Liver (tissue), 9 donors: ENCODE measurements around the gene MMP14. TPM values are rescaled to one million over a fixed set of nuclear protein-coding genes. Genes with fewer than 3 reads are reported as not detected.

Experiments used
- DNase-seq: peaks from one replicate; pipeline ENCODE4 v3.0.0-alpha.2; 2017; ENCODE audit warnings: low spot score
- H3K27ac ChIP-seq, 2 donors: one replicate each; pipeline ENCODE4 v1.7.0; 2013; ENCODE audit warnings: inconsistent platforms in 2 of 2, low read length in 2 of 2, control low read depth in 1 of 2, low read depth in 1 of 2, mild to moderate bottlenecking in 1 of 2
- H3K27me3 ChIP-seq, 4 donors: one replicate each; pipeline versions ENCODE4 v1.6.1 to v1.7.0; 2013; ENCODE audit warnings: low read length in 3 of 4, inconsistent platforms in 1 of 4, mild to moderate bottlenecking in 1 of 4, moderate library complexity in 1 of 4; ENCODE audit not compliant: control insufficient read depth in 4 of 4, insufficient read depth in 4 of 4
- H3K36me3 ChIP-seq, 4 donors: one replicate each; pipeline versions ENCODE4 v1.6.1 to v1.7.0; 2013; ENCODE audit warnings: low read length in 3 of 4, mild to moderate bottlenecking in 3 of 4, low read depth in 1 of 4, moderate library complexity in 1 of 4; ENCODE audit not compliant: control insufficient read depth in 4 of 4, insufficient read depth in 3 of 4
- H3K4me1 ChIP-seq, 4 donors: one replicate each; pipeline versions ENCODE4 v1.6.1 to v1.7.0; 2013; ENCODE audit warnings: low read length in 3 of 4, mild to moderate bottlenecking in 3 of 4, moderate library complexity in 1 of 4; ENCODE audit not compliant: control insufficient read depth in 4 of 4, insufficient read depth in 4 of 4
- H3K4me3 ChIP-seq, 3 donors: one replicate each; pipeline versions ENCODE4 v1.6.1 to v1.7.0; 2013; ENCODE audit warnings: low read length in 3 of 3, control low read depth in 1 of 3, low read depth in 1 of 3, mild to moderate bottlenecking in 1 of 3
- H3K9ac ChIP-seq, 2 donors: one replicate each; pipeline ENCODE4 v1.7.0; 2013; ENCODE audit warnings: low read length in 2 of 2, mild to moderate bottlenecking in 2 of 2, moderate library complexity in 2 of 2, control low read depth in 1 of 2, low read depth in 1 of 2
- H3K9me3 ChIP-seq, 4 donors: one replicate each; pipeline versions ENCODE4 v1.6.1 to v1.7.0; 2013; ENCODE audit warnings: low read length in 3 of 4; ENCODE audit not compliant: control insufficient read depth in 4 of 4
- EGR1 ChIP-seq, 2 donors: IDR thresholded peaks; 2 replicates each; pipeline ENCODE4 v1.6.1; 2016 to 2018; ENCODE audit warnings: antibody characterized with exemption in 2 of 2, low read depth in 2 of 2
- FOXA1 ChIP-seq: IDR thresholded peaks from 2 replicates; pipeline ENCODE4 v1.6.1; 2016; ENCODE audit warnings: antibody characterized with exemption
- FOXA2 ChIP-seq: IDR thresholded peaks from 2 replicates; pipeline ENCODE4 v1.6.1; 2016; ENCODE audit warnings: antibody characterized with exemption
- GABPA ChIP-seq, 2 donors: IDR thresholded peaks in 1 of 2; conservative IDR thresholded peaks in 1 of 2; 2 replicates each; pipeline ENCODE4 v1.6.1; 2016; ENCODE audit warnings: antibody characterized with exemption in 2 of 2, mild to moderate bottlenecking in 1 of 2, moderate library complexity in 1 of 2
- HNF4A ChIP-seq, 2 donors: conservative IDR thresholded peaks; 2 replicates each; pipeline ENCODE4 v1.6.1; 2016; ENCODE audit warnings: antibody characterized with exemption in 2 of 2, mild to moderate bottlenecking in 2 of 2
- HNF4G ChIP-seq: IDR thresholded peaks from 2 replicates; pipeline ENCODE4 v1.6.1; 2016; ENCODE audit warnings: antibody characterized with exemption
- JUND ChIP-seq, 2 donors: IDR thresholded peaks; 2 replicates each; pipeline ENCODE4 v1.6.1; 2016; ENCODE audit warnings: antibody characterized with exemption in 2 of 2
- NR2F2 ChIP-seq: IDR thresholded peaks from 2 replicates; pipeline ENCODE4 v1.6.1; 2016; ENCODE audit warnings: antibody characterized with exemption
- RAD21 ChIP-seq, 2 donors: IDR thresholded peaks; 2 replicates each; pipeline ENCODE4 v1.6.1; 2016; ENCODE audit warnings: antibody characterized with exemption in 2 of 2, mild to moderate bottlenecking in 2 of 2
- RXRA ChIP-seq, 2 donors: IDR thresholded peaks; 2 replicates each; pipeline ENCODE4 v1.6.1; 2017 to 2018; ENCODE audit warnings: antibody characterized with exemption in 2 of 2, mild to moderate bottlenecking in 1 of 2
- SP1 ChIP-seq: IDR thresholded peaks from 2 replicates; pipeline ENCODE4 v1.6.1; 2018; ENCODE audit warnings: antibody characterized with exemption, mild to moderate bottlenecking
- TAF1 ChIP-seq: conservative IDR thresholded peaks from 2 replicates; pipeline ENCODE4 v1.6.1; 2016; ENCODE audit warnings: antibody characterized with exemption, mild to moderate bottlenecking
- YY1 ChIP-seq: IDR thresholded peaks from 2 replicates; pipeline ENCODE4 v1.6.1; 2016; ENCODE audit warnings: antibody characterized with exemption, mild to moderate bottlenecking
- WGBS: extraction: QIAGEN DNeasy Blood & Tissue Kit; methylation state at CpG from one replicate; pipeline ENCODE4 v1.1.7; 2013; 5-methylcytosine and 5-hydroxymethylcytosine counted together
- polyA plus RNA-seq, 2 donors: library from polyadenylated mRNA; stranded (reverse) in 1 of 2; unstranded in 1 of 2; fragments of 200-250 nt in 1 of 2; fragments of >200 nt in 1 of 2; fragmentation: Nextera tagmentation in 1 of 2; extraction: Ambion mirVana in 1 of 2; gene quantifications; one replicate each; pipeline versions ENCODE4 v1.2.1 to v1.2.3, GENCODE V29; 2013 to 2015
- total RNA-seq, 2 donors: library from RNA; depleted of rRNA; stranded (reverse); fragments of >200 nt; gene quantifications; one replicate each; pipeline ENCODE4 v1.2.3, GENCODE V29; 2014
- TF ChIP-seq, protein P1 (sequence below): IDR thresholded peaks from 2 replicates; pipeline ENCODE4 v1.6.1; 2016; ENCODE audit warnings: antibody characterized with exemption
- TF ChIP-seq, protein P2 (sequence below): IDR thresholded peaks from 2 replicates; pipeline ENCODE4 v1.6.1; 2016; ENCODE audit warnings: antibody characterized with exemption
- TF ChIP-seq, protein P3 (sequence below): IDR thresholded peaks from 2 replicates; pipeline ENCODE4 v1.6.1; 2016; ENCODE audit warnings: antibody characterized with exemption, mild to moderate bottlenecking
- TF ChIP-seq, protein P4 (sequence below): fragments of 150-350 bp; IDR thresholded peaks from 2 replicates; pipeline ENCODE4 v1.5.1; 2017; ENCODE audit warnings: improper control_type of control experiment, low read depth, low read length; ENCODE audit not compliant: missing input control
- TF ChIP-seq, protein P5 (sequence below): IDR thresholded peaks from 2 replicates; pipeline ENCODE4 v1.6.1; 2016; ENCODE audit warnings: antibody characterized with exemption
- donor health status: healthy.
- donor health status: healthy.
- donor health status: healthy.
- donor health status: healthy.
- donor health status: healthy.

MMP14 gene
- total and polyA plus RNA-seq, 4 donors, result 0.86 to 10.6 (median 8.0) TPM

DNA sequence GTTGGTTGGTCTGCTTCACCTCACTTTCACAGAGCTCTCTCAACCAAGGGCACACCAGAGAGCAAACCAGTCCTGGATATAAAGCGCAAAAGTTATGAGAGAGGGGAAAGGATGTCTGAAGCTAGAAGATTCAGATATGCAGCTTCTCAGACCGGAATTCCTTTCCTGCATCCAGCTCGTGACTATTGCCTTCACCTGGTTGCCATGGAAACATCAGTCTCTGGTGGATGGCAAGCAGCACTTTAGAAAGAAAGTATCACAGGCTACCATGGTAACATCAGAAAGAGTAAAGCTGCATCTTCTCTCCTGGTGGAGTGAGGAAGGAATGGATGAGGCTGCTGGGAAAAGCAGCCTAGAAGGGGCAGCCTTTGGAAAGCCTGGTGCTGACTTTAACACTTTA lies 60.4 kb downstream of the MMP14 start:
- Histone ChIP-seq H3K4me1 (no peaks in the 10 kb centered on the region), H3K9me3 (no peaks in the 10 kb centered on the region), H3K9ac (no peak overlapping the region), H3K27me3 (no peaks in the 10 kb centered on the region), H3K27ac (no peak overlapping the region), H3K4me3 (no peak overlapping the region), H3K36me3 (peaks cover 2 to 14% (median 10%) of the 10 kb centered on the region in 4 donors)
- no peak for DNase-seq
- TF ChIP-seq JUND (IDR thresholded peaks at IDR 0.05), result no peak
- no peak for TF ChIP-seq RAD21 (IDR thresholded peaks at IDR 0.05)
- TF ChIP-seq YY1, result no peak
- TF ChIP-seq, protein P1, sequence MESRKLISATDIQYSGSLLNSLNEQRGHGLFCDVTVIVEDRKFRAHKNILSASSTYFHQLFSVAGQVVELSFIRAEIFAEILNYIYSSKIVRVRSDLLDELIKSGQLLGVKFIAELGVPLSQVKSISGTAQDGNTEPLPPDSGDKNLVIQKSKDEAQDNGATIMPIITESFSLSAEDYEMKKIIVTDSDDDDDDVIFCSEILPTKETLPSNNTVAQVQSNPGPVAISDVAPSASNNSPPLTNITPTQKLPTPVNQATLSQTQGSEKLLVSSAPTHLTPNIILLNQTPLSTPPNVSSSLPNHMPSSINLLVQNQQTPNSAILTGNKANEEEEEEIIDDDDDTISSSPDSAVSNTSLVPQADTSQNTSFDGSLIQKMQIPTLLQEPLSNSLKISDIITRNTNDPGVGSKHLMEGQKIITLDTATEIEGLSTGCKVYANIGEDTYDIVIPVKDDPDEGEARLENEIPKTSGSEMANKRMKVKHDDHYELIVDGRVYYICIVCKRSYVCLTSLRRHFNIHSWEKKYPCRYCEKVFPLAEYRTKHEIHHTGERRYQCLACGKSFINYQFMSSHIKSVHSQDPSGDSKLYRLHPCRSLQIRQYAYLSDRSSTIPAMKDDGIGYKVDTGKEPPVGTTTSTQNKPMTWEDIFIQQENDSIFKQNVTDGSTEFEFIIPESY, result no peak
- TF ChIP-seq RXRA (IDR thresholded peaks at IDR 0.05), result no peak
- no peak for TF ChIP-seq TAF1
- TF ChIP-seq, protein P2, sequence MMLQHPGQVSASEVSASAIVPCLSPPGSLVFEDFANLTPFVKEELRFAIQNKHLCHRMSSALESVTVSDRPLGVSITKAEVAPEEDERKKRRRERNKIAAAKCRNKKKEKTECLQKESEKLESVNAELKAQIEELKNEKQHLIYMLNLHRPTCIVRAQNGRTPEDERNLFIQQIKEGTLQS, result no peak
- TF ChIP-seq GABPA (IDR thresholded peaks at IDR 0.05 in 1 of 2, conservative IDR thresholded peaks at IDR 0.05 in 1 of 2), result no peak
- TF ChIP-seq SP1, result no peak
- no peak for TF ChIP-seq EGR1 (IDR thresholded peaks at IDR 0.05; ENCODE audit: low read depth in 2 of 2)
- no peak for TF ChIP-seq HNF4G
- TF ChIP-seq, protein P3, sequence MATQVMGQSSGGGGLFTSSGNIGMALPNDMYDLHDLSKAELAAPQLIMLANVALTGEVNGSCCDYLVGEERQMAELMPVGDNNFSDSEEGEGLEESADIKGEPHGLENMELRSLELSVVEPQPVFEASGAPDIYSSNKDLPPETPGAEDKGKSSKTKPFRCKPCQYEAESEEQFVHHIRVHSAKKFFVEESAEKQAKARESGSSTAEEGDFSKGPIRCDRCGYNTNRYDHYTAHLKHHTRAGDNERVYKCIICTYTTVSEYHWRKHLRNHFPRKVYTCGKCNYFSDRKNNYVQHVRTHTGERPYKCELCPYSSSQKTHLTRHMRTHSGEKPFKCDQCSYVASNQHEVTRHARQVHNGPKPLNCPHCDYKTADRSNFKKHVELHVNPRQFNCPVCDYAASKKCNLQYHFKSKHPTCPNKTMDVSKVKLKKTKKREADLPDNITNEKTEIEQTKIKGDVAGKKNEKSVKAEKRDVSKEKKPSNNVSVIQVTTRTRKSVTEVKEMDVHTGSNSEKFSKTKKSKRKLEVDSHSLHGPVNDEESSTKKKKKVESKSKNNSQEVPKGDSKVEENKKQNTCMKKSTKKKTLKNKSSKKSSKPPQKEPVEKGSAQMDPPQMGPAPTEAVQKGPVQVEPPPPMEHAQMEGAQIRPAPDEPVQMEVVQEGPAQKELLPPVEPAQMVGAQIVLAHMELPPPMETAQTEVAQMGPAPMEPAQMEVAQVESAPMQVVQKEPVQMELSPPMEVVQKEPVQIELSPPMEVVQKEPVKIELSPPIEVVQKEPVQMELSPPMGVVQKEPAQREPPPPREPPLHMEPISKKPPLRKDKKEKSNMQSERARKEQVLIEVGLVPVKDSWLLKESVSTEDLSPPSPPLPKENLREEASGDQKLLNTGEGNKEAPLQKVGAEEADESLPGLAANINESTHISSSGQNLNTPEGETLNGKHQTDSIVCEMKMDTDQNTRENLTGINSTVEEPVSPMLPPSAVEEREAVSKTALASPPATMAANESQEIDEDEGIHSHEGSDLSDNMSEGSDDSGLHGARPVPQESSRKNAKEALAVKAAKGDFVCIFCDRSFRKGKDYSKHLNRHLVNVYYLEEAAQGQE, result no peak
- TF ChIP-seq FOXA2, result no peak
- TF ChIP-seq FOXA1, result no peak
- TF ChIP-seq, protein P4, sequence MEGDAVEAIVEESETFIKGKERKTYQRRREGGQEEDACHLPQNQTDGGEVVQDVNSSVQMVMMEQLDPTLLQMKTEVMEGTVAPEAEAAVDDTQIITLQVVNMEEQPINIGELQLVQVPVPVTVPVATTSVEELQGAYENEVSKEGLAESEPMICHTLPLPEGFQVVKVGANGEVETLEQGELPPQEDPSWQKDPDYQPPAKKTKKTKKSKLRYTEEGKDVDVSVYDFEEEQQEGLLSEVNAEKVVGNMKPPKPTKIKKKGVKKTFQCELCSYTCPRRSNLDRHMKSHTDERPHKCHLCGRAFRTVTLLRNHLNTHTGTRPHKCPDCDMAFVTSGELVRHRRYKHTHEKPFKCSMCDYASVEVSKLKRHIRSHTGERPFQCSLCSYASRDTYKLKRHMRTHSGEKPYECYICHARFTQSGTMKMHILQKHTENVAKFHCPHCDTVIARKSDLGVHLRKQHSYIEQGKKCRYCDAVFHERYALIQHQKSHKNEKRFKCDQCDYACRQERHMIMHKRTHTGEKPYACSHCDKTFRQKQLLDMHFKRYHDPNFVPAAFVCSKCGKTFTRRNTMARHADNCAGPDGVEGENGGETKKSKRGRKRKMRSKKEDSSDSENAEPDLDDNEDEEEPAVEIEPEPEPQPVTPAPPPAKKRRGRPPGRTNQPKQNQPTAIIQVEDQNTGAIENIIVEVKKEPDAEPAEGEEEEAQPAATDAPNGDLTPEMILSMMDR, result no peak
- TF ChIP-seq, protein P5, sequence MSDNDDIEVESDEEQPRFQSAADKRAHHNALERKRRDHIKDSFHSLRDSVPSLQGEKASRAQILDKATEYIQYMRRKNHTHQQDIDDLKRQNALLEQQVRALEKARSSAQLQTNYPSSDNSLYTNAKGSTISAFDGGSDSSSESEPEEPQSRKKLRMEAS, result no peak
- no peak for TF ChIP-seq NR2F2
- no peak for TF ChIP-seq HNF4A (conservative IDR thresholded peaks at IDR 0.05)
- 91% methylated on average over 3 of the region's 3 CpGs for WGBS
